ENCODE results near the gene PTOV1.

PTOV1 gene

GRCh38 chr19:49877020-49877878, 26.3 kb downstream of the PTOV1 start, which contains the start of the genes AKT1S1 and TBC1D17:
Gene AKT1S1 (minus strand): TSS chr19:49877355. CDS start chr19:49873295, 4,060 bp downstream.
Gene TBC1D17 (plus strand): TSS chr19:49877702. CDS start chr19:49877724, 22 bp downstream.
- peak; percentile 99 for DNase-seq

- DNase-seq = peak; percentile 93 to 95
These were observed 27.2 kb downstream of the PTOV1 start for GRCh38 chr19:49877879-49878743.

GRCh38 chr19:49878744-49879070, 27.7 kb downstream of the PTOV1 start:
- no peak for DNase-seq

- DNase-seq = no peak
These were observed 28.4 kb downstream of the PTOV1 start for GRCh38 chr19:49879243-49879963.

- no peak for DNase-seq
These were observed 29.4 kb downstream of the PTOV1 start for GRCh38 chr19:49880162-49880869.

GRCh38 chr19:49881186-49881585, 30.2 kb downstream of the PTOV1 start:
- DNase-seq = no peak

- no peak for DNase-seq
These were observed 30.9 kb downstream of the PTOV1 start for GRCh38 chr19:49881672-49882394.

- no peak for DNase-seq
These were observed 31.7 kb downstream of the PTOV1 start for GRCh38 chr19:49882643-49883042.

GRCh38 chr19:49883094-49883493, 32.1 kb downstream of the PTOV1 start:
- DNase-seq = no peak

GRCh38 chr19:49884109-49884508, 33.1 kb downstream of the PTOV1 start:
- no peak for DNase-seq

GRCh38 chr19:49884760-49885159, 33.8 kb downstream of the PTOV1 start:
- no peak for DNase-seq

GRCh38 chr19:49887037-49887664, 36.2 kb downstream of the PTOV1 start:
- DNase-seq = peak; percentile 18 to 34

- DNase-seq = peak; percentile 1 to 41
These were observed 36.9 kb downstream of the PTOV1 start for GRCh38 chr19:49887665-49888509.

- peak; percentile 19 to 71 for DNase-seq
These were observed 37.5 kb downstream of the PTOV1 start for GRCh38 chr19:49888510-49888824.

GRCh38 chr19:49889038-49889686, 38.2 kb downstream of the PTOV1 start:
- DNase-seq = no peak

- peak; percentile 32 to 64 for DNase-seq
These were observed 38.9 kb downstream of the PTOV1 start for GRCh38 chr19:49889687-49890348.

GRCh38 chr19:49890349-49891311, 39.7 kb downstream of the PTOV1 start:
- peak; percentile 27 to 55 for DNase-seq

- DNase-seq = no peak
These were observed 40.4 kb downstream of the PTOV1 start for GRCh38 chr19:49891393-49891792.

All from NCI-H2081 (cell line).